ENCODE measurements around the gene C6orf52. TPM values are rescaled to one million over a fixed set of nuclear protein-coding genes. Genes with fewer than 3 reads are reported as not detected.

C6orf52 gene
- total and polyA plus RNA-seq, 2 donors from 2014 or later = 1.5 to 3.8 TPM

GRCh38 chr6:10682355-10682988 lies 11.9 kb downstream of the C6orf52 start:
- H3K9me3 ChIP-seq (ENCODE audit: control insufficient read depth in 2 of 3, insufficient read depth in 1 of 3, low read length in 3 of 3) = no peaks in the 10 kb centered on the region
- intact Hi-C loops (cut with DNase I) = no loop called here
- H3K27me3 ChIP-seq (ENCODE audit: control insufficient read depth, insufficient read depth, low read length) = no peaks in the 10 kb centered on the region
- no peak overlapping the region for H3K4me3 ChIP-seq (ENCODE audit: low read length in 3 of 3)
- DNase-seq (no peak), FAIRE-seq (no peak)
- H3K9ac ChIP-seq (ENCODE audit: low read length in 3 of 3) = no peak overlapping the region
- no peak overlapping the region for H3K27ac ChIP-seq (ENCODE audit: low read depth in 2 of 2, low read length in 2 of 2)
- no peaks in the 10 kb centered on the region for H3K4me1 ChIP-seq (ENCODE audit: control insufficient read depth in 2 of 3, insufficient read depth in 2 of 3, low read depth in 1 of 3, low read length in 3 of 3)
- no peaks in the 10 kb centered on the region for H3K36me3 ChIP-seq (ENCODE audit: control insufficient read depth in 2 of 3, insufficient read depth in 3 of 3, low read length in 3 of 3)
- no peak for TF ChIP-seq CTCF (IDR thresholded peaks at IDR 0.05; ENCODE audit: borderline replicate concordance, extremely low read depth, insufficient read depth)

GRCh38 chr6:10681795-10682194 lies 12.6 kb downstream of the C6orf52 start:
- Histone ChIP-seq H3K4me3 (ENCODE audit: low read length in 3 of 3) (no peak overlapping the region), H3K9ac (ENCODE audit: low read length in 3 of 3) (no peak overlapping the region), H3K9me3 (ENCODE audit: control insufficient read depth in 2 of 3, insufficient read depth in 1 of 3, low read length in 3 of 3) (no peaks in the 10 kb centered on the region), H3K4me1 (ENCODE audit: control insufficient read depth in 2 of 3, insufficient read depth in 2 of 3, low read depth in 1 of 3, low read length in 3 of 3) (no peaks in the 10 kb centered on the region), H3K27ac (ENCODE audit: low read depth in 2 of 2, low read length in 2 of 2) (no peak overlapping the region), H3K27me3 (ENCODE audit: control insufficient read depth, insufficient read depth, low read length) (no peaks in the 10 kb centered on the region), H3K36me3 (ENCODE audit: control insufficient read depth in 2 of 3, insufficient read depth in 3 of 3, low read length in 3 of 3) (no peaks in the 10 kb centered on the region)
- intact Hi-C loops (cut with DNase I) = no loop called here
- no peak for FAIRE-seq
- no peak for TF ChIP-seq CTCF (IDR thresholded peaks at IDR 0.05; ENCODE audit: borderline replicate concordance, extremely low read depth, insufficient read depth)
- DNase-seq = no peak

DNA sequence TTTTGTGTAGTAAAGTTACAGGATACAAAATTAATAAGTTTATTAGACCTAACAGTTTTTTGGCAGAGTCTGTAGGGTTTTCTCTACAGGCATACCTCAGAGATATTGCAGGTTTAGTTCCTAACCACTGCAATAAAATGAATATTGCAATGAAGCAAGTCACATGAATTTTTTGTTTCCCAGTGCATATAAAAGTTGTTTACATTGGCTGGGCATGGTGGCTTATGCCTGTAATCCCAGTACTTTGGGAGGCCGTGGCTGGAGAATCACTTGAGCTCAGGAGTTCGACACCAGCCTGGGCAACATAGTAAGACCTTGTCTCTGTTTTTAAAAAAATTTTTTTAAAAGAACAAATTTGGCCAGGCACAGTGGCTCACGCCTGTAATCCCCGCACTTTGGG lies 16.0 kb downstream of the C6orf52 start:
- H3K27me3 ChIP-seq (ENCODE audit: control insufficient read depth, insufficient read depth, low read length) = no peaks in the 10 kb centered on the region
- no peak for DNase-seq
- H3K9me3 ChIP-seq (ENCODE audit: control insufficient read depth in 2 of 3, insufficient read depth in 1 of 3, low read length in 3 of 3) = no peaks in the 10 kb centered on the region
- H3K36me3 ChIP-seq (ENCODE audit: control insufficient read depth in 2 of 3, insufficient read depth in 3 of 3, low read length in 3 of 3) = no peaks in the 10 kb centered on the region
- intact Hi-C loops (cut with DNase I) = no loop called here
- FAIRE-seq = no peak
- TF ChIP-seq CTCF (IDR thresholded peaks at IDR 0.05; ENCODE audit: borderline replicate concordance, extremely low read depth, insufficient read depth) = no peak
- H3K9ac ChIP-seq (ENCODE audit: low read length in 3 of 3) = no peak overlapping the region
- H3K4me1 ChIP-seq (ENCODE audit: control insufficient read depth in 2 of 3, insufficient read depth in 2 of 3, low read depth in 1 of 3, low read length in 3 of 3) = no peaks in the 10 kb centered on the region
- H3K27ac ChIP-seq (ENCODE audit: low read depth in 2 of 2, low read length in 2 of 2) = no peak overlapping the region
- no peak overlapping the region for H3K4me3 ChIP-seq (ENCODE audit: low read length in 3 of 3)

DNA sequence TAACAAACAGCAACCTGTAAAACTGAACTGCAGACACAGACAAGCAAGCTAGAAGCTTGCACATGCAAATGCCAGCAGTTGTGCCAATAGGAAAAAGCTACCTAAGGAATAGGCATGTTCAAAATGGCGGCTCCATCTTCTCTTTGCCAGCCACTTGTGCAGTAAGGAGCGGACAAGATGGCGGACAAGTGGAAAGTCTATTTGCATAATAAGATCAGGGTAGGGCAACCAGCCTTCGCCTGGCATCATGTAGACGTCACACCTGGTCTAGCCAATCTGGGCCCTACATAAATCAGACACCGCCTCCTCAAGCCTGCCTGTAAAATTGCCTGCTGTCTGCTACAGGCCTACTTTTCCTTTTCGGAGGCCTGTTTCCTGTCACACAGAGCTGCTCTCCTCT lies 18.0 kb downstream of the C6orf52 start:
- no peaks in the 10 kb centered on the region for H3K27me3 ChIP-seq (ENCODE audit: control insufficient read depth, insufficient read depth, low read length)
- no peak overlapping the region for H3K27ac ChIP-seq (ENCODE audit: low read depth in 2 of 2, low read length in 2 of 2)
- H3K9me3 ChIP-seq (ENCODE audit: control insufficient read depth in 2 of 3, insufficient read depth in 1 of 3, low read length in 3 of 3) = no peaks in the 10 kb centered on the region
- no peak for FAIRE-seq
- intact Hi-C loops (cut with DNase I) = no loop called here
- no peaks in the 10 kb centered on the region for H3K4me1 ChIP-seq (ENCODE audit: control insufficient read depth in 2 of 3, insufficient read depth in 2 of 3, low read depth in 1 of 3, low read length in 3 of 3)
- H3K9ac ChIP-seq (ENCODE audit: low read length in 3 of 3) = no peak overlapping the region
- H3K36me3 ChIP-seq (ENCODE audit: control insufficient read depth in 2 of 3, insufficient read depth in 3 of 3, low read length in 3 of 3) = no peaks in the 10 kb centered on the region
- no peak overlapping the region for H3K4me3 ChIP-seq (ENCODE audit: low read length in 3 of 3)
- no peak for TF ChIP-seq CTCF (IDR thresholded peaks at IDR 0.05; ENCODE audit: borderline replicate concordance, extremely low read depth, insufficient read depth)
- no peak for DNase-seq

Measured in kidney (tissue), 14 donors.